ENCODE results near the gene SWAP70.

The SWAP70 gene

GRCh38 chr11:9750551-9750950, 86.7 kb downstream of the SWAP70 start:
- Histone ChIP-seq H3K9ac (ENCODE audit: low read depth, low read length) (no peak overlapping the region), H3K4me3 (ENCODE audit: low read depth, low read length) (no peak overlapping the region), H3K27me3 (ENCODE audit: control insufficient read depth, insufficient read depth, low read length) (no peaks in the 10 kb centered on the region), H3K27ac (ENCODE audit: low read depth, low read length) (no peak overlapping the region), H3K4me1 (ENCODE audit: control insufficient read depth, insufficient read depth, low read length) (peaks cover 2% of the 10 kb centered on the region; the same call in 1 of the 2 replicates), H3K9me3 (ENCODE audit: control insufficient read depth, insufficient read depth, low read length) (no peaks in the 10 kb centered on the region), H3K36me3 (ENCODE audit: control insufficient read depth, insufficient read depth, low read length) (peaks cover 43% of the 10 kb centered on the region)

GRCh38 chr11:9752091-9752490, 88.2 kb downstream of the SWAP70 start:
- peaks cover 35% of the 10 kb centered on the region for H3K36me3 ChIP-seq (ENCODE audit: control insufficient read depth, insufficient read depth, low read length)
- H3K9me3 ChIP-seq (ENCODE audit: control insufficient read depth, insufficient read depth, low read length): no peaks in the 10 kb centered on the region
- no peak overlapping the region for H3K9ac ChIP-seq (ENCODE audit: low read depth, low read length)
- no peak overlapping the region for H3K27ac ChIP-seq (ENCODE audit: low read depth, low read length)
- H3K4me3 ChIP-seq (ENCODE audit: low read depth, low read length): no peak overlapping the region
- no peaks in the 10 kb centered on the region for H3K27me3 ChIP-seq (ENCODE audit: control insufficient read depth, insufficient read depth, low read length)
- H3K4me1 ChIP-seq (ENCODE audit: control insufficient read depth, insufficient read depth, low read length): peaks cover 8% of the 10 kb centered on the region; the same call in 1 of the 2 replicates

DNA sequence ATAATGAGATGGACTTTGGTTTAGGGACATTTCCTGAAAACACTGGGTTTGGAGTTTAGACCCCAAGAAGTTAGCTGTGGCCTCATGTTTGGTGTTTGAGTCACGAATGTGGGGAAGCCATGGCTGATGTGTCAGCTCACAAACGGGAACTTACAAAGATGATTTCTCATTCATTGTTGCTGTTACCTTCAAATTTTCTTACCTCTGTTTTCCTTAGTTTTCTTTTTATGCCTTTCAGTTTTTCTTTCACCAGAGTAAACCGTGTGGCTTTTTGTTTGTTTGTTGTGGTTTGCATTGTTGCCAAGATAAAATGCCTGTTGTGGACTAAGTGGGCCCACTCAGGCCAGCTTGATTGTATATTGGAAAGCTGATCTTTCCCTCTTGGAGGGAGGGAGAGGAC, 89.1 kb downstream of the SWAP70 start:
- Histone ChIP-seq H3K4me1 (ENCODE audit: control insufficient read depth, insufficient read depth, low read length) (peaks cover 13% of the 10 kb centered on the region), H3K9me3 (ENCODE audit: control insufficient read depth, insufficient read depth, low read length) (no peaks in the 10 kb centered on the region), H3K4me3 (ENCODE audit: low read depth, low read length) (no peak overlapping the region), H3K9ac (ENCODE audit: low read depth, low read length) (no peak overlapping the region), H3K27me3 (ENCODE audit: control insufficient read depth, insufficient read depth, low read length) (no peaks in the 10 kb centered on the region), H3K27ac (ENCODE audit: low read depth, low read length) (no peak overlapping the region), H3K36me3 (ENCODE audit: control insufficient read depth, insufficient read depth, low read length) (peaks cover 30% of the 10 kb centered on the region)

DNA sequence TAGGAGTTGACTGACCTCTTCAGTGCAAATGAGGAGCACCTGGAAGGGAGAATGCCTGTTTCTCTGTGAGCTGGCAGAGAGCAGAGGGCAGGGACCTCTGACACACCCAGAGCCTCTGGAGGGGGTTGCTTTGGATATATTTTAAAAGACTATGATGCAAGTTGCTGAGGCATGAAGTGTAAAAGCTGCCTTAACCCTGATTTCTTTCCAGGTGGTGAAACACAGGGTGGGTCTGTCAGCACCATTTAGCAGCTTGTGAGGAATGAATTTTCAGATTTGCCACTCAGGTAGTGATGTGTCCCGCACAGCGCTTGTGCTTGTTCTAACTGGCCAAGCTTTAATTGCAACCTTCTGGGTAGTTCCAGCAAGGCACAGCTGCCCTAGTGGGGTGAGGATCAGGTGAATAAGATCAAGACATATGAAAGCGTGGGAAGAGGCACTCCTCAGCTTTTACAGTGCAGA, 90.2 kb downstream of the SWAP70 start:
- peaks cover 27% of the 10 kb centered on the region for H3K36me3 ChIP-seq (ENCODE audit: control insufficient read depth, insufficient read depth, low read length)
- no peak overlapping the region for H3K9ac ChIP-seq (ENCODE audit: low read depth, low read length)
- no peaks in the 10 kb centered on the region for H3K9me3 ChIP-seq (ENCODE audit: control insufficient read depth, insufficient read depth, low read length)
- H3K4me1 ChIP-seq (ENCODE audit: control insufficient read depth, insufficient read depth, low read length): peaks cover 19% of the 10 kb centered on the region
- H3K27ac ChIP-seq (ENCODE audit: low read depth, low read length): no peak overlapping the region
- H3K4me3 ChIP-seq (ENCODE audit: low read depth, low read length): no peak overlapping the region
- H3K27me3 ChIP-seq (ENCODE audit: control insufficient read depth, insufficient read depth, low read length): no peaks in the 10 kb centered on the region

DNA sequence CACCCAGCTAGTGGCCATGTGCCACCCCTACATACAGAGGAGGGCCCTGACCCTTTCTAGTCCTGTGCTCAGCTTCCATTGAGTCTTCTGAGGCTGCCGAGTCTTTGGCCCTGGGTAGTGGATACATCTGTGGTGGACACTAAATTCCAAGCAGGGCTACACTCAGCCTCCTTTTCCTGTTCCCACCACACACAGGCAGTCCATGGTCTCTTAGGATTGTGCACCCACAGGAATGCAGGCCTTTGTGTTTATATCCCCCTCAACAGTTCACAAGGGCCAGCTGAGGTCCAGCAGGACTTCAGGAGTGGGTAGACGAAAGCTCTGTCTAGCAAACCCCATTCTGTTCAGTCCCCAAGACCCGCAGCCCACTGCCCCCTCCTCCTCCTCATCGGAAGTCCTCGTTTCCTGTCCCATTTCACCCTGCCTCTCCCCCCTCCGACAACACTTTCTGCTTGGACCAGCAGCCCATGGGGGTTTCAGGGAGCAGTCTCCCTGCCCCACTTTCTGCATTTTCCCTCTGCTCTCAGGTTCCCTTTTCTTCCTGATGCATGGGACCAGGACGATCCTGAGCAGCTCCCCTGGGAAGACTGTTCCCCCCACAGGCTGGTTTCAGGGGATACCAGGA, 91.8 kb downstream of the SWAP70 start:
- Histone ChIP-seq H3K4me3 (ENCODE audit: low read depth, low read length) (no peak overlapping the region), H3K27ac (ENCODE audit: low read depth, low read length) (peak overlapping the region; percentile 10), H3K9ac (ENCODE audit: low read depth, low read length) (no peak overlapping the region)

DNA sequence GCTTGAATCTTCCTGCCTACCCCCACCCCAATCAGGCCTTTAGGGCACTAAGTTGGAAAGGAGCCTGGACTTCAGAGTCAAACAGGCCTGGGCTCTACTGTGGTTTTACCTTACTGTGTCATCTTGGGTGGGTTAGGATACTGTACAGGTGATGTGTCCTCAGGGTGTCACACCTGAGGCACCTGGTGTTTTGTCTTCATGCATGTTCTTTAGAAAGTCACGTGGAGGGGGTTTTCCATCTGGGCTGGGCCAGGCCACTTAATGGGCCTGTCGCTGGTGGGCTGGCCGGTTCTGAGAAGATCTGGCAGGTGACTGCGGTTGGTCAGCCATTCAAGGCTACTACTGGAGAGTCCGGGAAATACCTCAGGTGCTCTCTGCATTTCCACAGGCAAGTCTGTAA, 92.6 kb downstream of the SWAP70 start:
- H3K9ac ChIP-seq (ENCODE audit: low read depth, low read length): no peak overlapping the region
- no peak overlapping the region for H3K27ac ChIP-seq (ENCODE audit: low read depth, low read length)
- H3K4me3 ChIP-seq (ENCODE audit: low read depth, low read length): no peak overlapping the region
- H3K9me3 ChIP-seq (ENCODE audit: control insufficient read depth, insufficient read depth, low read length): no peaks in the 10 kb centered on the region
- no peaks in the 10 kb centered on the region for H3K27me3 ChIP-seq (ENCODE audit: control insufficient read depth, insufficient read depth, low read length)
- H3K36me3 ChIP-seq (ENCODE audit: control insufficient read depth, insufficient read depth, low read length): peaks cover 8% of the 10 kb centered on the region
- H3K4me1 ChIP-seq (ENCODE audit: control insufficient read depth, insufficient read depth, low read length): peaks cover 28% of the 10 kb centered on the region

More for the DNA sequence above, 91.8 kb downstream of the SWAP70 start:
- H3K4me1 ChIP-seq (ENCODE audit: control insufficient read depth, insufficient read depth, low read length): peaks cover 28% of the 10 kb centered on the region
- peaks cover 16% of the 10 kb centered on the region for H3K36me3 ChIP-seq (ENCODE audit: control insufficient read depth, insufficient read depth, low read length)
- no peaks in the 10 kb centered on the region for H3K9me3 ChIP-seq (ENCODE audit: control insufficient read depth, insufficient read depth, low read length)
- H3K27me3 ChIP-seq (ENCODE audit: control insufficient read depth, insufficient read depth, low read length): no peaks in the 10 kb centered on the region

DNA sequence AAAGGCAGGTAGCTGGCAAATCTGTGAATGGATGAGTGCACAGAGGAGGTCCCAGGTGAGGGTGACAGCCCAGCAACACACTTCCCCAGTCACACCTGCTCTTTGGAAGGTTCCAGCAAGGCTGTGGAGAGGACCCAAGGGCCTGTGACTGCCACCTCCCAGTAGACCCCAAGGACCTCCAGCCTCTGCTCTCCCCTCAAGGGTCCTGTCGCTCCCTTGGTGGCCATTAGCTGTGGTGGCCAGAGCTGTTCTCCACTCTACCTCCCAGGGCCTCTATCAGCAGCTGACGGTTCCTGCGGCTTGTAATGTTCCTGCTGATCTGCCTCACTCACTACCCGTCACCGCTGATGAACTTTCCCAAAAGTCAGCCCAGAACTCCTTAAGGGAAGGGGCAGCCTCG, 93.0 kb downstream of the SWAP70 start:
- no peak overlapping the region for H3K4me3 ChIP-seq (ENCODE audit: low read depth, low read length)
- no peak overlapping the region for H3K27ac ChIP-seq (ENCODE audit: low read depth, low read length)
- peaks cover 4% of the 10 kb centered on the region for H3K36me3 ChIP-seq (ENCODE audit: control insufficient read depth, insufficient read depth, low read length)
- peaks cover 28% of the 10 kb centered on the region for H3K4me1 ChIP-seq (ENCODE audit: control insufficient read depth, insufficient read depth, low read length)
- no peak overlapping the region for H3K9ac ChIP-seq (ENCODE audit: low read depth, low read length)
- H3K9me3 ChIP-seq (ENCODE audit: control insufficient read depth, insufficient read depth, low read length): no peaks in the 10 kb centered on the region
- H3K27me3 ChIP-seq (ENCODE audit: control insufficient read depth, insufficient read depth, low read length): no peaks in the 10 kb centered on the region

GRCh38 chr11:9757809-9758636, 94.1 kb downstream of the SWAP70 start:
- H3K27me3 ChIP-seq (ENCODE audit: control insufficient read depth, insufficient read depth, low read length): no peaks in the 10 kb centered on the region
- no peaks in the 10 kb centered on the region for H3K36me3 ChIP-seq (ENCODE audit: control insufficient read depth, insufficient read depth, low read length)
- H3K4me3 ChIP-seq (ENCODE audit: low read depth, low read length): peak overlapping the region; percentile 65
- peaks cover 28% of the 10 kb centered on the region for H3K4me1 ChIP-seq (ENCODE audit: control insufficient read depth, insufficient read depth, low read length)
- H3K27ac ChIP-seq (ENCODE audit: low read depth, low read length): peak overlapping the region; percentile 31
- H3K9me3 ChIP-seq (ENCODE audit: control insufficient read depth, insufficient read depth, low read length): no peaks in the 10 kb centered on the region
- H3K9ac ChIP-seq (ENCODE audit: low read depth, low read length): peak overlapping the region; percentile 65

DNA sequence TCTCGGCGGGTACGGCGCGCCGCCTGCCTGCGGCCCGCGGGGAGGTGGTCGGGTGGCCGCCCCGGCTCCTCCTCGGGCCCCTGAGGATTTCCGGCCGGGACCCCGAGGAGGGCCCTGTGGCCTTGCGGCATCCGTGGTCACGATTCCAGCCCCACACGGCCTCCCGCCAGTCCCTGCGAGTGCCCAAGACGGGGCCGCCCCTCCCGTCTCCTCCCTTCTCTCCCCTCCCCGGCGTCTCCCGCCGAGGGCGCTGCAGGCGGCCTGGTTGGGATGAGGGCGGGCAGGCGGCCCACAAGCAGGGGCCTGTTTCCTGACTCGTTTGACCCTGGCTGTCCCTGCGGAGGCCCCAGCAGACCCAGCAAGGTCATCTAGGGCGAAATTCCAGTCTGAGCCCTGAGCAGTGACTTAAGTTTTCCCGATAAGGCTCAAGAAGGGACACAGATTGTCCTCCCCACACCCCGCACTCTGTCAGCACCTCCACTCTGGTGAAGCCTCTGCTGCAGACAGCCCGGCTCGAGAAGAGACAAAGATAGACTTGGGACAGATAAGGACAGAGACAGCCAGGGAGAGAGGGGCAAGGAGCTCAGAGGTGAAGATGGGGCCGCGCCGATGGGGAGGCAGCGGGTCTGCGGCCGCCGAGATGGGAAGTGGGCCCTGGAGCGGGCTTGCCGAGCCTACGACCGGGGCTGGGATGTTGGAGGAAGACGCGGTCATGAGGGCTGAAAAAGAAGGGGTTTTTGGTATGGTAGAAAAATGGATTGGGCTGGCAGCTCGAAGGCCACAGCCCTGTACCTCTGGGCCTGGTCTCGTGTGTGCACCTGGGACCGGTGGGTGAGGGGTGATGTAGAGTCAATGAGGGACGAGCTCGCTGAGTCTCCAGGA, 95.0 kb downstream of the SWAP70 start:
- H3K27me3 ChIP-seq (ENCODE audit: control insufficient read depth, insufficient read depth, low read length): no peaks in the 10 kb centered on the region
- H3K36me3 ChIP-seq (ENCODE audit: control insufficient read depth, insufficient read depth, low read length): no peaks in the 10 kb centered on the region
- H3K4me3 ChIP-seq (ENCODE audit: low read depth, low read length): peak overlapping the region; percentile 65
- H3K9me3 ChIP-seq (ENCODE audit: control insufficient read depth, insufficient read depth, low read length): no peaks in the 10 kb centered on the region
- H3K4me1 ChIP-seq (ENCODE audit: control insufficient read depth, insufficient read depth, low read length): peaks cover 28% of the 10 kb centered on the region
- peak overlapping the region; percentile 65 for H3K9ac ChIP-seq (ENCODE audit: low read depth, low read length)
- peak overlapping the region; percentile 21 for H3K27ac ChIP-seq (ENCODE audit: low read depth, low read length)

- Histone ChIP-seq H3K36me3 (ENCODE audit: control insufficient read depth, insufficient read depth, low read length) (no peaks in the 10 kb centered on the region), H3K27me3 (ENCODE audit: control insufficient read depth, insufficient read depth, low read length) (no peaks in the 10 kb centered on the region), H3K27ac (ENCODE audit: low read depth, low read length) (peak overlapping the region; percentile 21), H3K9me3 (ENCODE audit: control insufficient read depth, insufficient read depth, low read length) (no peaks in the 10 kb centered on the region), H3K4me3 (ENCODE audit: low read depth, low read length) (0 out of 2 replicates have a peak overlapping the region, but pooled peaks have one; percentile 65), H3K4me1 (ENCODE audit: control insufficient read depth, insufficient read depth, low read length) (peaks cover 28% of the 10 kb centered on the region), H3K9ac (ENCODE audit: low read depth, low read length) (no peak overlapping the region)
Observed at GRCh38 chr11:9759519-9760192, 95.8 kb downstream of the SWAP70 start.
